PC-3 (cell line): ENCODE results near the gene ANO7. TPM values are rescaled to one million over a fixed set of nuclear protein-coding genes. Genes with fewer than 3 reads are reported as not detected.

Experiments used
- ATAC-seq: fragments of 200-7000 bp; cut with Tn5 transposase; 2 replicates; pipeline ENCODE4 v1.9.1; 2020; ENCODE audit warnings: mild to moderate bottlenecking, moderate library complexity
- BruUV-seq: library from RNA; stranded (reverse); fragments of 400-500 nt; replicated peaks from 2 replicates; lab custom pipeline; 2021; lab: Mats Ljungman, UMichigan
- CTCF ChIA-PET: fragments of 300-600 bp; sonication (Branson Sonifier 250); formaldehyde crosslinking; loops from one replicate; lab custom pipeline; 2022; ENCODE audit warnings: antibody characterized with exemption; lab: Charles Lee
- POLR2A ChIA-PET: fragments of 300-600 bp; sonication (Branson Sonifier 250); formaldehyde crosslinking; loops from one replicate; lab custom pipeline; 2022; ENCODE audit warnings: antibody characterized with exemption; ENCODE audit not compliant: unreplicated experiment; lab: Charles Lee
- DNase-seq: peaks from one replicate; pipeline ENCODE4 v3.0.0-alpha.2; 2015
- H2AFZ ChIP-seq: fragments of 300-600 bp; sonication (generic); 2 replicates; pipeline ENCODE4 v1.6.0; 2016; ENCODE audit warnings: antibody characterized with exemption, low read length
- H3F3A ChIP-seq: fragments of 300-600 bp; sonication (generic); one replicate; pipeline ENCODE4 v1.6.0; 2017; ENCODE audit warnings: antibody characterized with exemption, low read length, control low read depth, mild to moderate bottlenecking; ENCODE audit not compliant: unreplicated experiment
- H3K27ac ChIP-seq: fragments of 300-600 bp; sonication (generic); 2 replicates; pipeline ENCODE4 v1.5.1; 2016; ENCODE audit warnings: mild to moderate bottlenecking, low read length
- H3K27me3 ChIP-seq: fragments of 300-600 bp; sonication (generic); 2 replicates; pipeline ENCODE4 v1.6.1; 2016; ENCODE audit warnings: low read length, mixed read lengths
- H3K36me3 ChIP-seq: fragments of 300-600 bp; sonication (generic); 2 replicates; pipeline ENCODE4 v1.6.1; 2016; ENCODE audit warnings: low read depth, mixed run types, low read length, mixed read lengths
- H3K4me1 ChIP-seq: fragments of 300-600 bp; sonication (generic); 2 replicates; pipeline ENCODE4 v1.5.1; 2016; ENCODE audit warnings: low read length; ENCODE audit not compliant: insufficient read depth
- H3K4me2 ChIP-seq: fragments of 300-600 bp; sonication (generic); 2 replicates; pipeline ENCODE4 v1.6.0; 2016; ENCODE audit warnings: low read length
- H3K4me3 ChIP-seq: fragments of 300-600 bp; sonication (generic); 2 replicates; pipeline ENCODE4 v1.5.1; 2016; ENCODE audit warnings: mild to moderate bottlenecking, low read length, mixed read lengths
- H3K79me2 ChIP-seq: fragments of 300-600 bp; sonication (generic); 2 replicates; pipeline ENCODE4 v1.6.1; 2017; ENCODE audit warnings: low read length, mixed read lengths
- H3K9ac ChIP-seq: fragments of 300-600 bp; sonication (generic); 2 replicates; pipeline ENCODE4 v1.6.0; 2016; ENCODE audit warnings: mild to moderate bottlenecking, low read length
- H3K9me2 ChIP-seq: fragments of 300-600 bp; sonication (generic); replicated peaks from 2 replicates; pipeline ENCODE4 v1.6.1; 2016; ENCODE audit warnings: mixed run types, low read length, mixed read lengths
- H3K9me3 ChIP-seq: fragments of 300-600 bp; sonication (generic); 2 replicates; pipeline ENCODE4 v1.6.1; 2016; ENCODE audit warnings: low read length, mixed read lengths
- H4K20me1 ChIP-seq: fragments of 300-600 bp; sonication (generic); 2 replicates; pipeline ENCODE4 v1.6.1; 2016; ENCODE audit warnings: low read length, mixed read lengths
- CTCF ChIP-seq: fragments of 300-600 bp; sonication (generic); conservative IDR thresholded peaks from 2 replicates; pipeline ENCODE4 v1.5.1; 2017; ENCODE audit warnings: antibody characterized with exemption, low read depth, mild to moderate bottlenecking, low read length
- EZH2 ChIP-seq: fragments of 300-600 bp; sonication (generic); IDR thresholded peaks from one replicate; pipeline ENCODE4 v1.6.1; 2017; ENCODE audit warnings: antibody characterized with exemption, mild to moderate bottlenecking, low read length; ENCODE audit not compliant: unreplicated experiment
- EZH2phosphoT487 ChIP-seq: fragments of 300-600 bp; sonication (generic); IDR thresholded peaks from 2 replicates; pipeline ENCODE4 v1.6.1; 2018; ENCODE audit warnings: mild to moderate bottlenecking, antibody characterized with exemption, low read length, borderline replicate concordance
- intact Hi-C: fragments of 100-400 bp; cut with micrococcal nuclease; formaldehyde crosslinking; loops from 2 replicates; pipeline ENCODE4 v1.9.0; 2023
- total RNA-seq: library from RNA; depleted of rRNA; stranded (reverse); fragments of >200 nt; gene quantifications from 2 replicates; pipeline ENCODE4 v1.2.3, GENCODE V29; 2014

Gene ANO7
- total RNA-seq, 1 experiment from 2014 or later: 2.6 TPM

GRCh38 chr2:241234066-241234790 is 45.8 kb downstream of the ANO7 start:
- CTCF ChIA-PET: no interaction called here
- ATAC-seq (no peak), DNase-seq (no peak)
- no peaks in the 10 kb centered on the region for H3K27me3 ChIP-seq
- no TSS peak for BruUV-seq
- H2AFZ ChIP-seq: no peak overlapping the region
- no peak overlapping the region for H3K27ac ChIP-seq
- POLR2A ChIA-PET: no interaction called here
- H4K20me1 ChIP-seq: no peaks in the 10 kb centered on the region
- no peaks in the 10 kb centered on the region for H3F3A ChIP-seq
- intact Hi-C loops: no loop called here
- no peaks in the 10 kb centered on the region for H3K4me1 ChIP-seq
- peaks cover 58% of the 10 kb centered on the region for H3K36me3 ChIP-seq
- no peak overlapping the region for H3K4me3 ChIP-seq
- no peaks in the 10 kb centered on the region for H3K9me2 ChIP-seq
- no peaks in the 10 kb centered on the region for H3K9me3 ChIP-seq
- H3K4me2 ChIP-seq: no peak overlapping the region
- no peak overlapping the region for H3K9ac ChIP-seq
- TF ChIP-seq CTCF (no peak), EZH2phosphoT487 (no peak), EZH2 (no peak)
- H3K79me2 ChIP-seq: no peaks in the 10 kb centered on the region

- BruUV-seq: no TSS peak
- H3K9ac ChIP-seq: no peak overlapping the region
- H3K4me3 ChIP-seq: no peak overlapping the region
- no peaks in the 10 kb centered on the region for H3K79me2 ChIP-seq
- H3K27me3 ChIP-seq: no peaks in the 10 kb centered on the region
- no peak overlapping the region for H3K27ac ChIP-seq
- ChIA-PET CTCF (no interaction called here), POLR2A (no interaction called here)
- no peaks in the 10 kb centered on the region for H3K9me3 ChIP-seq
- no peak overlapping the region for H3K4me2 ChIP-seq
- TF ChIP-seq CTCF (no peak), EZH2 (no peak), EZH2phosphoT487 (no peak)
- no peaks in the 10 kb centered on the region for H4K20me1 ChIP-seq
- no peak overlapping the region for H2AFZ ChIP-seq
- DNase-seq (no peak), ATAC-seq (no peak)
- H3K36me3 ChIP-seq: peaks cover 60% of the 10 kb centered on the region
- no peaks in the 10 kb centered on the region for H3F3A ChIP-seq
- intact Hi-C loops: no loop called here
- H3K9me2 ChIP-seq: no peaks in the 10 kb centered on the region
- no peaks in the 10 kb centered on the region for H3K4me1 ChIP-seq
These were observed 46.7 kb downstream of the ANO7 start for GRCh38 chr2:241234962-241235740.
